D721Med (cell line): ENCODE measurements around the gene CDH19.

Experiments used
- DNase-seq: peaks from one replicate; pipeline ENCODE4 v3.0.0; 2011; ENCODE audit warnings: low spot score; ENCODE audit not compliant: insufficient read length
- FAIRE-seq: peaks from 2 replicates; lab custom pipeline; 2011; peaks lifted over from hg19 to GRCh38; lab: Jason Lieb, UNC
- TF ChIP-seq, protein P1 (sequence below): IDR thresholded peaks from 2 replicates; pipeline ENCODE4 v1.5.1; 2012; ENCODE audit warnings: mild to moderate bottlenecking, control low read depth; ENCODE audit not compliant: insufficient read depth; ENCODE audit errors: missing control alignments

CDH19 gene

DNA sequence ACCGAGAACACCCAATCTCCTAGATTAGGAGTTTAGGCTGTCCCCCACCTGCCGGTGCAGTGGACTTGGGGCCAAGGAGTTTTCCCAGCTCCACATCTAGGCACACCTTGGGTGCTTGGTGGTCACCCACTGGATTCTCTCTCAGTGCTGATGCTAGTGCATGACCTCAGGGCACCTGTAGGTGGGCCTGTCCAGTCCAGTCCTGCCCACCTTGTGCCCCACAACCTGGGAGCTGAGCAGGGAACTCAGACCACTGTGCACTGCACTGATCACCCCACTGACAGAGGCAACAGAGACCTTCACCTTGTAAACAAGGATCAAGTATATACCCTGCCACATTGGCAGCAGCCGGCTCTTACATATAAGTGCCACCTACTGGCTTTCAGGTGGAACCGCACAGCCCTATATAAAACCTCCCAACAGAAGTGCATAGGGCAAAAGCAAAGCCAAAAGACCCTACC, 12.7 kb upstream of the CDH19 start:
- no peak for FAIRE-seq
- DNase-seq, result no peak
- TF ChIP-seq, protein P1, sequence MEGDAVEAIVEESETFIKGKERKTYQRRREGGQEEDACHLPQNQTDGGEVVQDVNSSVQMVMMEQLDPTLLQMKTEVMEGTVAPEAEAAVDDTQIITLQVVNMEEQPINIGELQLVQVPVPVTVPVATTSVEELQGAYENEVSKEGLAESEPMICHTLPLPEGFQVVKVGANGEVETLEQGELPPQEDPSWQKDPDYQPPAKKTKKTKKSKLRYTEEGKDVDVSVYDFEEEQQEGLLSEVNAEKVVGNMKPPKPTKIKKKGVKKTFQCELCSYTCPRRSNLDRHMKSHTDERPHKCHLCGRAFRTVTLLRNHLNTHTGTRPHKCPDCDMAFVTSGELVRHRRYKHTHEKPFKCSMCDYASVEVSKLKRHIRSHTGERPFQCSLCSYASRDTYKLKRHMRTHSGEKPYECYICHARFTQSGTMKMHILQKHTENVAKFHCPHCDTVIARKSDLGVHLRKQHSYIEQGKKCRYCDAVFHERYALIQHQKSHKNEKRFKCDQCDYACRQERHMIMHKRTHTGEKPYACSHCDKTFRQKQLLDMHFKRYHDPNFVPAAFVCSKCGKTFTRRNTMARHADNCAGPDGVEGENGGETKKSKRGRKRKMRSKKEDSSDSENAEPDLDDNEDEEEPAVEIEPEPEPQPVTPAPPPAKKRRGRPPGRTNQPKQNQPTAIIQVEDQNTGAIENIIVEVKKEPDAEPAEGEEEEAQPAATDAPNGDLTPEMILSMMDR, result peak; percentile 49

DNA sequence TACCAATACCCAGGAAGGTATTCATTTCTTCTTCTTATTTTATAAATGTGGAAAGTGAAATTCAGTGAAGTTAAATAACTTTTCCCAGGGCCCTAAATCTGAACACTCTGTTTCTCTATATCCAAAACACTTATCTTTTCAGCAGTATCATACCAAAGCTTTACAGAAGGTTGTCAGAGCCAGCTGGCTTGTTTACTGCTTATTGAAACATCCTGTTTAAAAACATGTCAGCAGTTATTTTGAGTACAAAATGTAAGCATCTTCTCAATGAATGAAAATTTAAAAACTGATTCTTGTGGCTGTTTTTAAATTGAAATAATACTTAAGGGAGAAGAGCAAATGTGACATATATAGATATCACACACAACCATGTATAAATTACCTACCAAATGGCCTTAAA, 11.3 kb upstream of the CDH19 start:
- TF ChIP-seq, protein P1, result no peak
- DNase-seq, result no peak
- no peak for FAIRE-seq

DNA sequence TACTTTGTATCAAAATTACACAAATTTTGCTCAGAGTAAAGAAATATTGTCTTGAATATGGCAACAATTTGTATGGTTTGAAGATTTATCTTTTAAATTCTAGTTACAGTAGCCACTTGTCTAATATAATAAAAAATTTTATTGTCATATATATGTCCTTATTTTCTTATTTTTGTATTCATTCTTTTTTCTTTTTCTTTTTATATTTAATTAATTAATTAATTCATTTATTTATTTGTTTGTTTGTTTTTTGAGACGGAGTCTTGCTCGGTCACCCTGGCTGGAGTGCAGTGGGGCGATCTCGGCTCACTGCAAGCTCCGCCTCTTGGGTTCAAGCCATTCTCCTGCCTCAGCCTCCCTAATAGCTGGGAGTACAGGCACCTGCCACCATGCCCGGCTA, 3.7 kb upstream of the CDH19 start:
- TF ChIP-seq, protein P1, result no peak
- DNase-seq (no peak), FAIRE-seq (no peak)

DNA sequence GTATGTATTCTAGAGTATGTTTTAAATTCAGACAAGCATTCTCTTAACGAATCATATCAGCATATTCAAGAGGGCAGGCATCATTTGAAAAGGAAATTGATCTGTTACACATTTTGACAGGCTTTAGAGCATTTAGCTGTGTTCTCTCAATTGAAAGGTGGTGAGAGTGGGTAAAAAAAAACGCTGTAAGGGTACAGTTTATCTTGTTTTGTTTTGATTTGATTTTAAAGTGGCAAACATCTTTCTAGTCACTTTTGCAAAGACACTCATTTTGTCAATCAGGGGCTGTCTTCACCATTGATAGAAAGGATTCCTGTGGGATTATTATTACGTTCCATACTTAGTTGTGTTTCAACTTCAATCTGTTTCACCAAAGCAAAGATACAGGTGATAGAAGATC, 2.2 kb downstream of the CDH19 start:
- TF ChIP-seq, protein P1, result no peak
- DNase-seq (no peak), FAIRE-seq (no peak)

DNA sequence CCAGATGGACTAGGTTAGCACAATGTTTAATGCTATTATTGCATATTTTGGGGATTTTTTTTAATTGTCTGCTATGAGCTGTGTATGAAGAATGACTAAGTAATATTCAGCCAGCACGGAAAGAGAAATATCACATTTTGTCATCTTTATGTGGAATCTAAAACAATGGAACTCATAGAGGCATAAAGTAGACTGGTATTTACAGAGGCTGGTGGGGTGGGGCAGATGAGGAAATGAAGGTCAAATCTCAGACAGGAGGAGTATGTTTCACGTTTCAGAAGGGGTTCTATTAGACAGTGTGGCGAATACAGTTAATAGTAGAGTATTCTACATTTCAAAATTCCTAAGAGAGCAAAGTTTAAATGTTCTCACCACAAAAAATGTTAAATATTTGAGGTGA, 4.7 kb downstream of the CDH19 start:
- TF ChIP-seq, protein P1, result no peak
- DNase-seq, result no peak

DNA sequence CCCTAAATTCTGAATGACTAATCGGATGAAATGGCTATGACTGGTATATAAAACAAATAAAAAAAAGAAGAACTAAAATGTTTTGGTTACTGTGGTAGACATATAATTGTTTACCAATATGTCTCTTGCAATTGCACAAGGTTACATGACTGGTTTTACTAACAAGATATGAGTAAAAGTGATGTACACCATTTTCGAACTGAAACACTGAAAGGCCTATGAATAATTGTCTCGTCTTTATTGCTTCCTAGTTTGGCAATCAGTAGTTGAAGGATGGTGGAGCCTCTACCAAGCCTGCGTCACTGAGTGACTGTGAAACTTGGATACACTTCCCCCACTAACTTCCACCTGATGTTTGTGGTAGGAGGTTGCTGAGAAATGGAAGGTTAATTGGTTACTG, 16.5 kb downstream of the CDH19 start:
- FAIRE-seq (no peak), DNase-seq (no peak)
- TF ChIP-seq, protein P1, result no peak

More for the DNA sequence above, 4.7 kb downstream of the CDH19 start:
- no peak for FAIRE-seq

DNA sequence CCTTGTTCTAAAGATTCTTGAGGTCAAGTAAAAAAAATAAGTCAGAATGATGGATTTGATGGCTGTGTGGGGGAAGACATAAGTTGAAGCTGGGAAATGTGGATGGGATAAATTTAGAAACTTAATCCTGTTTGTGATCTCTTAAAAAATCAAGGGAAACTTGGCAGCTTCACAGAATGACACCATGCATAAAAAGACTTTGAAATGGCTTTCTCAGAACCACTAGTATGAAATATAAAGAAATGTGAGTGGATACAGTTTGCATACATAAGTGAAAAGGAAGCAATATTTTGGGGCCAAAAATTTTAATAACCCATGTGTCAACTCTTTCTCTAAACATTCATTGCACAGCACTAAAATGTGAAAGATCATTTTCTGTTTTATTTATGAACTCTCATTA, 21.7 kb downstream of the CDH19 start:
- TF ChIP-seq, protein P1, result no peak
- FAIRE-seq (no peak), DNase-seq (no peak)
